A549 (cell line): ENCODE measurements around the gene ANKRD2.

ENCODE experiments used
- CBX2 ChIP-seq: fragments of 200-600 bp; sonication (generic); IDR thresholded peaks from 2 replicates; pipeline ENCODE4 v1.6.1; 2016; ENCODE audit warnings: low read depth, mild to moderate bottlenecking, borderline replicate concordance
- CTCF ChIP-seq: fragments of >200 bp; sonication (Bioruptor Twin); formaldehyde crosslinking; IDR thresholded peaks from 3 replicates; pipeline ENCODE4 v1.5.1; 2016
- MAX ChIP-seq: IDR thresholded peaks from 2 replicates; pipeline ENCODE4 v1.6.1; 2012
- POLR2A ChIP-seq: IDR thresholded peaks from 2 replicates; pipeline ENCODE4 v1.6.1; 2012; ENCODE audit warnings: mild to moderate bottlenecking, low read length
- RAD21 ChIP-seq, 2 experiments: fragments of >200 bp in 1 of 2; sonication (Bioruptor Twin) in 1 of 2; formaldehyde crosslinking in 1 of 2; IDR thresholded peaks in 1 of 2; conservative IDR thresholded peaks in 1 of 2; 2 replicates in 1 of 2; 3 replicates in 1 of 2; pipeline ENCODE4 v1.6.1; 2012 to 2018; ENCODE audit warnings: inconsistent platforms in 1 of 2

GRCh38 chr10:97601268-97602215, 29.0 kb downstream of the ANKRD2 start:
- TF ChIP-seq CTCF (no peak), CBX2 (no peak), RAD21 (conservative IDR thresholded peaks at IDR 0.05 in 1 of 2, IDR thresholded peaks at IDR 0.05 in 1 of 2) (no peak), MAX (no peak), POLR2A (no peak)
